ENCODE data around the gene KIF18B.
A peak's percentile ranks its signal among the peaks of the same experiment; 100 is the strongest.

DNA sequence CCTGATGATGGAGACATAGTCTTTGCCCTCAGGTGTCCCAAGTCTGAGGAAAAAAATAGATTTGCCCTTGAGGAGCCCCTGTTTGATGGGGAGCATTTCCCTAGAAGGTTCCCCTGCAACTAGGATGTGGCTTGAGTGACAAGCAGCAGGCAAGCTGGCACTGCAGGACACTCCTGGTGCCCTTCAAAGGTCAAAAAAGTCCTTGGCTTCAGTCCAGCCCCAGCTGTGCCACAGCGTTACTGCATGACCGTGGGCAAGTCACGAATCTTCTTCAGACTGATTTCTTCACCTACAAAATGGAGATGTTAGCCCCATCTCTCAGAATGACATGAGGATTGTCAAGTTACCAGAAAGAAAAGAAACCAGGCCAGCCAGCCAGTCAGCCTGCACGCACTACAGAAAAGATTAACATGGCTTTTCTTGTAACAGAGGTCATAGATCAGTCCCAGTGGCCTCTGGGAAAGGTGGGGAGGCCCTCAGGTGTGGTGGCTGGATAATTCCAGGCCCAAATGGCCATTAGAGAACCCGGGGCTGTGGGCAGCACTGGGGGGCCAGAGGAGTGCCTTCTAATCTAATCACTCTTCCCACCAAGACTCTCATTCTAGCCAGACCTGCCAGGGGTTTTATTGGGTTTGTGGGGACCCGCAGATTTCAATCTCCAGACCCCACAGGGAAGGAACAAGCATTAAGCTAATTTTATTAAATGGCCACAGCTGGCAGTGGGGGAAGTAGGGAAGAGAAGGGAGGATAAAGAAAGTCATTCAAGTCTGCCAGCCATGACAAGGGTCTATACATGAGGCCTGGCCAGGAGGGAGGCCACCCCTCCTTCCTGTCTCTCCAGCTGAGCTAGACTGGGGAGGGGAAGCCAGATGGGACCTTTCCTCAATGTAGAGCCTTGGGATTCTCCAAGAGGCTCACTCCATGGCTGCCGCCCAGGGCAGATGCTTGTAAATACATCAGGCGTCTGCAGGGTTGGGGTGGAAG, 9.7 kb upstream of the KIF18B start:
- TF ChIP-seq, protein P1, sequence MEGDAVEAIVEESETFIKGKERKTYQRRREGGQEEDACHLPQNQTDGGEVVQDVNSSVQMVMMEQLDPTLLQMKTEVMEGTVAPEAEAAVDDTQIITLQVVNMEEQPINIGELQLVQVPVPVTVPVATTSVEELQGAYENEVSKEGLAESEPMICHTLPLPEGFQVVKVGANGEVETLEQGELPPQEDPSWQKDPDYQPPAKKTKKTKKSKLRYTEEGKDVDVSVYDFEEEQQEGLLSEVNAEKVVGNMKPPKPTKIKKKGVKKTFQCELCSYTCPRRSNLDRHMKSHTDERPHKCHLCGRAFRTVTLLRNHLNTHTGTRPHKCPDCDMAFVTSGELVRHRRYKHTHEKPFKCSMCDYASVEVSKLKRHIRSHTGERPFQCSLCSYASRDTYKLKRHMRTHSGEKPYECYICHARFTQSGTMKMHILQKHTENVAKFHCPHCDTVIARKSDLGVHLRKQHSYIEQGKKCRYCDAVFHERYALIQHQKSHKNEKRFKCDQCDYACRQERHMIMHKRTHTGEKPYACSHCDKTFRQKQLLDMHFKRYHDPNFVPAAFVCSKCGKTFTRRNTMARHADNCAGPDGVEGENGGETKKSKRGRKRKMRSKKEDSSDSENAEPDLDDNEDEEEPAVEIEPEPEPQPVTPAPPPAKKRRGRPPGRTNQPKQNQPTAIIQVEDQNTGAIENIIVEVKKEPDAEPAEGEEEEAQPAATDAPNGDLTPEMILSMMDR (CRISPR knock-in tag; IDR thresholded peaks at IDR 0.05) = no peak
- no peak for TF ChIP-seq FOSL2 (CRISPR knock-in tag; IDR thresholded peaks at IDR 0.05)
- 0 out of 2 replicates have a peak, but pooled peaks have one; percentile 24 for TF ChIP-seq ZNF629 (CRISPR knock-in tag; conservative IDR thresholded peaks at IDR 0.05)
- no peak for TF ChIP-seq SMARCE1 (IDR thresholded peaks at IDR 0.05; ENCODE audit: borderline replicate concordance)
- TF ChIP-seq ZNF335 (CRISPR knock-in tag; IDR thresholded peaks at IDR 0.05) = no peak
- 0 out of 2 replicates have a peak, but pooled peaks have one; percentile 35 for TF ChIP-seq KAT8 (CRISPR knock-in tag; IDR thresholded peaks at IDR 0.05)
- TF ChIP-seq, protein P2, sequence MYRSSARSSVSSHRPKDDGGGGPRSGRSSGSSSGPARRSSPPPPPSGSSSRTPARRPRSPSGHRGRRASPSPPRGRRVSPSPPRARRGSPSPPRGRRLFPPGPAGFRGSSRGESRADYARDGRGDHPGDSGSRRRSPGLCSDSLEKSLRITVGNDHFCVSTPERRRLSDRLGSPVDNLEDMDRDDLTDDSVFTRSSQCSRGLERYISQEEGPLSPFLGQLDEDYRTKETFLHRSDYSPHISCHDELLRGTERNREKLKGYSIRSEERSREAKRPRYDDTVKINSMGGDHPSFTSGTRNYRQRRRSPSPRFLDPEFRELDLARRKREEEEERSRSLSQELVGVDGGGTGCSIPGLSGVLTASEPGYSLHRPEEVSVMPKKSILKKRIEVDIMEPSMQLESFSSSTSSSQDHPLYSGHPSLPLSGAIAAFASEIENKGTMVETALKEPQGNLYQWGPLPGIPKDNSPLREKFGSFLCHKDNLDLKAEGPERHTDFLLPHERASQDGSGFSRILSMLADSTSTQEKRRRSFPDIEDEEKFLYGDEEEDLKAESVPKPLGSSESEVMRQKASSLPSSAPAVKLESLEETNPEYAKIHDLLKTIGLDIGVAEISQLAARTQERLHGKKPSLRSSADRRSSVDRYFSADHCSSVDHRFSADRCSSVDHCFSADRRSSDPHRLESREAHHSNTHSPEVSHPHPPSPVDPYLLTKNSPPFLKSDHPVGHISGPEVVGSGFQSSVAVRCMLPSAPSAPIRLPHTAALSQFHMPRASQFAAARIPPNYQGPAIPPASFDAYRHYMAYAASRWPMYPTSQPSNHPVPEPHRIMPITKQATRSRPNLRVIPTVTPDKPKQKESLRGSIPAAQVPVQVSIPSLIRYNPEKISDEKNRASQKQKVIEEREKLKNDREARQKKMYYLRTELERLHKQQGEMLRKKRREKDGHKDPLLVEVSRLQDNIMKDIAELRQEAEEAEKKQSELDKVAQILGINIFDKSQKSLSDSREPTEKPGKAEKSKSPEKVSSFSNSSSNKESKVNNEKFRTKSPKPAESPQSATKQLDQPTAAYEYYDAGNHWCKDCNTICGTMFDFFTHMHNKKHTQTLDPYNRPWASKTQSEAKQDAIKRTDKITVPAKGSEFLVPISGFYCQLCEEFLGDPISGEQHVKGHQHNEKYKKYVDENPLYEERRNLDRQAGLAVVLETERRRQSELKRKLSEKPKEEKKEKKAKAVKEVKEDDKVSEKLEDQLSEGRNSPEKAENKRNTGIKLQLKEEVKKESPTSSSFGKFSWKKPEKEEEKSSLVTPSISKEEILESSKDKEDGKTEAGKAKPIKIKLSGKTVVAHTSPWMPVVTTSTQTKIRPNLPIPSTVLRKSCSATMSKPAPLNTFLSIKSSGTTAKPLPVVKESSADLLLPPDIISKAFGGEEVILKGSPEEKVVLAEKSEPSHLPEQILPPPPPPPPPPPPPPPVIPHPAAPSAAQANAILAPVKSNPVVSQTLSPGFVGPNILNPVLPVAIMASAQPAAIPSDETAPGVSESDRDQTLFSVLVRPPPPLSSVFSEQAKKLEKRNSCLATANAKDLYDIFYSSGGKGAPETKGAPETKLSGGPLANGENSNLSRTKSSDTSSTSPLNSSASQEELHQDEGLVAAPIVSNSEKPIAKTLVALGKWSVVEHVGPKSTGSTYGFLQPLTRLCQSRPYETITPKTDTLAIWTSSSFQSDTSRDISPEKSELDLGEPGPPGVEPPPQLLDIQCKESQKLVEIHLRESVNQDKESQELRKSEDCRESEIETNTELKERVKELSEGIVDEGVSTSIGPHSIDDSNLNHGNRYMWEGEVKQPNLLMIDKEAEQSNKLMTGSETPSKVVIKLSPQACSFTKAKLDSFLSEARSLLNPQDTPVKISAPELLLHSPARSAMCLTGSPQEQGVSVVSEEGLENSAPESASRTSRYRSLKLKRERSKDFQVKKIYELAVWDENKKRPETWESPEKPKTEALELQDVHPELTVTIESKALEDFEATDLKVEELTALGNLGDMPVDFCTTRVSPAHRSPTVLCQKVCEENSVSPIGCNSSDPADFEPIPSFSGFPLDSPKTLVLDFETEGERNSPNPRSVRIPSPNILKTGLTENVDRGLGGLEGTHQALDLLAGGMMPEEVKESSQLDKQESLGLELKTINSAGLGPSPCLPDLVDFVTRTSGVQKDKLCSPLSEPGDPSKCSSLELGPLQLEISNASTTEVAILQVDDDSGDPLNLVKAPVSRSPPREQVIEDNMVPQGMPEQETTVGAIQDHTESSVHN (CRISPR knock-in tag; IDR thresholded peaks at IDR 0.05) = no peak
- TF ChIP-seq ZKSCAN8 (CRISPR knock-in tag; IDR thresholded peaks at IDR 0.05; ENCODE audit: borderline replicate concordance) = no peak
- TF ChIP-seq NR2C2 (CRISPR knock-in tag; IDR thresholded peaks at IDR 0.05; ENCODE audit: borderline replicate concordance) = peak; percentile 52; the same call in 1 of the 2 replicates
- TF ChIP-seq, protein P3, sequence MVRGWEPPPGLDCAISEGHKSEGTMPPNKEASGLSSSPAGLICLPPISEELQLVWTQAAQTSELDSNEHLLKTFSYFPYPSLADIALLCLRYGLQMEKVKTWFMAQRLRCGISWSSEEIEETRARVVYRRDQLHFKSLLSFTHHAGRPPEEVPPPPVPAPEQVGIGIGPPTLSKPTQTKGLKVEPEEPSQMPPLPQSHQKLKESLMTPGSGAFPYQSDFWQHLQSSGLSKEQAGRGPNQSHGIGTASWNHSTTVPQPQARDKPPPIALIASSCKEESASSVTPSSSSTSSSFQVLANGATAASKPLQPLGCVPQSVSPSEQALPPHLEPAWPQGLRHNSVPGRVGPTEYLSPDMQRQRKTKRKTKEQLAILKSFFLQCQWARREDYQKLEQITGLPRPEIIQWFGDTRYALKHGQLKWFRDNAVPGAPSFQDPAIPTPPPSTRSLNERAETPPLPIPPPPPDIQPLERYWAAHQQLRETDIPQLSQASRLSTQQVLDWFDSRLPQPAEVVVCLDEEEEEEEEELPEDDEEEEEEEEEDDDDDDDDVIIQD (CRISPR knock-in tag; IDR thresholded peaks at IDR 0.05; ENCODE audit: low read depth) = no peak
- no peak for TF ChIP-seq ATF7 (IDR thresholded peaks at IDR 0.05)
- no peak for TF ChIP-seq ATF7 (CRISPR knock-in tag; IDR thresholded peaks at IDR 0.05)
- TF ChIP-seq CCDC6 (CRISPR knock-in tag; IDR thresholded peaks at IDR 0.05) = no peak
- no peak for TF ChIP-seq JUNB (CRISPR knock-in tag; IDR thresholded peaks at IDR 0.05; ENCODE audit: borderline replicate concordance)
